HG03159 (cell line): Measurements from ENCODE around the gene DDX28.
A peak's percentile ranks its signal among the peaks of the same experiment; 100 is the strongest.
"Not testable (repeated sequence)": the region's sequence is repeated elsewhere in the genome, so short reads cannot be mapped to it uniquely, and the experiment has no call there.

Source experiments
- ATAC-seq: cut with Tn5 transposase; IDR thresholded peaks from one replicate; pipeline ENCODE4 v1.9.1; 2021; ENCODE audit warnings: mild to moderate bottlenecking, moderate library complexity; ENCODE audit not compliant: unreplicated experiment

Gene DDX28

DNA sequence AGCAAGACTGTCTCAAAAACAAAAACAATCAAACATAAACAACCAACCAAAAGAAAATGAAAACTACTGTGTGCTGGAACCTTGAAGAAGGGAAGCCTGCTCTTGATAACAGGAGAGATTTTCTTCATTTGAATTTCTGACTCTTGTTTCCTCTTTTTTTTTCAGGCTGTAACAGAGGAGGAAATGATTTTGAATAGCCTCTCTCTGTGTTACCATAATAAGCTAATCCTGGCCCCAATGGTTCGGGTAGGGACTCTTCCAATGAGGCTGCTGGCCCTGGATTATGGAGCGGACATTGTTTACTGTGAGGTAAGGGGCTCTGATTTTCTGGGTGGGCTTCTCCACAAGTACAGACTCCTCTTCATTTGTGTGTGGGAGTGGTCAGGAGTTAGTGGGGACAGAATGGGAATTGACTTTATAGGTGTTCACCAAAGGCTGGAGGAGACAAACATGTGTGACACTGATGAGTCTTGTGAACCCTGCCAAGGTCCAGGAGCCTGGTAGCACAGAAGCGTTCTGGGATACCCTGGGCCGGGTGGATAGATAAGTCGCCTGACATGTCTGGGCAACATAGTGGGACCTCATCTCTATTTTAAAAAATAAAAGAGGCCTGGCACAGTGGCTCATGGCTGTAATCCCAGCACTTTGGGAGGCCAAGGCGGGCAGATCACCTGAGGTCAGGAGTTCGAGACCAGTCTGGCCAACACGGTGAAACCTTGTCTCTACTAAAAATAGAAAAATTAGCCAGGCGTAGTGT lies 15.0 kb upstream of the DDX28 start:
- no peak for ATAC-seq

DNA sequence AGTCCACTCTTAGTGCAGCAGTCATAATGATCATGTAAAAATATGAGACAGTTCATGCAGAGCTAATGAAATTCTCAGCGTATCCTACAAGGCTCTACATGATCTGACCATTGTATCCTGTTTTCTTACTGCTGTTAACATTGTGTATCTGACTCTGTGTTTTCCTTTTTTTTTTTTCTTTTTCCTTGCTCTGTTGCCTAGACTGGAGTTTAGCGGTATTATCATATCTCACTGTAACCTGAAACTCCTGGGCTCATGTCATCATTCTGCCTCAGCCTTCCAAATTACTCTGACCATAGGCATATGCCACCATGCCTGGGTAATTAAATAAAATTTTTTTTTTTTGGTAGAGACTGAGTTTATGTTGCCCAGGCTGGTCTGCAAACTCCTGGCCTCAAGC lies 12.2 kb upstream of the DDX28 start:
- no peak for ATAC-seq

DNA sequence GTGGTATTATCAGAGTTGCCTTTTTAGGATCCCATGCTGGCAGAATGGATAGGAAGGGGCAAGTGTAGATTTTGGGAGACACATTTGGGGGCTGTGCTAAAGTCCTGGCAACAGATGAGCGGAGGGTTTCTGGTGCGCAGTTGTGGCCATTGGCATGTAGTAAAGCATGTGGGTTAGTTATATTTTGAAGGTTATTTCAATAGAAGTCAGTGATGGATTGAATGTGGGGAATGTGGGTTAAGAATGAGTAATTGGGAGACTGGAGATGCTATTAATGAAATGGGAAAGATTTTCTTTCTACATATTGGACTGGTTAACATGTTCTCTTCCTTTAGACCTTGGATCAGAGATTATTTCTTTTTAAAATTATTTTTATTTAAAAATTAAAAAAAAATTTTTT lies 10.1 kb upstream of the DDX28 start:
- ATAC-seq = no peak

DNA sequence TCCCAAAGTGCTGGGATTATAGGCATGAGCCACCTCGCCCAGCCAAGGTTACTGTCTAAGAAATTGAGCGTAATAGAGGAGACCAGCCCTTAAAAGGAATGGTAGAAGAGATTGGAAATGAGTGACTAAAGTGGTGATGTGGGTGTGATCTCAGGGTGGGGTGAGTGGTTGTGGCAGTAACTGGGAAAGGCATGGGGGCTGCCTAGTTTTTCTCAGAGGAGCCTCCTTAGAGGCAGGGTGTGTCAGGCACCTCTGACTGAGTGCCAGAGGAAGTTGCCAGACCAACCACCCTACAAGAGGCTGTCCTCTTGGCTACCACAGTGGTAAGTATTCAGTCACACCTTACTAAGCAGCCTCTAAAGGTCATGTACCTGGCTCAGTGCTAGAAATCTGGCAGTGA lies 8.9 kb upstream of the DDX28 start:
- ATAC-seq = no peak

DNA sequence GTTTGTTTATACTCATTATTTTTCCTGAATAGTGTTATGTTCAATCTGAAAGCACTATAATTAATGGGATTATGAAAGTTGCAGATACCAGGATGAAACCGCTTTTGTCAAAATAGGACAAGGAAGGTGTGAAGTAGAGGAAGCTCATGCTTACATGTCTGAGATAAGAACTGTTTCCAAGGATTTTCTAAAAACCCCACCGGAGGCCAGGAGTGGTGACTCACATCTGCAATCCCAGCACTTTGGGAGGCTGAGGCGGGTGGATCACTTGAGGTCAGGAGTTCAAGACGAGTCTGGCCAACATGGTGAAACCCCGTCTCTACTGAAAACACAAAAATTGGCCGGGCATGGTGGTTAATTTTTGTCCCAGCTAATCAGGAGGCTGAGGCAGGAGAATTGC lies 7.1 kb upstream of the DDX28 start:
- ATAC-seq = not testable (repeated sequence)

DNA sequence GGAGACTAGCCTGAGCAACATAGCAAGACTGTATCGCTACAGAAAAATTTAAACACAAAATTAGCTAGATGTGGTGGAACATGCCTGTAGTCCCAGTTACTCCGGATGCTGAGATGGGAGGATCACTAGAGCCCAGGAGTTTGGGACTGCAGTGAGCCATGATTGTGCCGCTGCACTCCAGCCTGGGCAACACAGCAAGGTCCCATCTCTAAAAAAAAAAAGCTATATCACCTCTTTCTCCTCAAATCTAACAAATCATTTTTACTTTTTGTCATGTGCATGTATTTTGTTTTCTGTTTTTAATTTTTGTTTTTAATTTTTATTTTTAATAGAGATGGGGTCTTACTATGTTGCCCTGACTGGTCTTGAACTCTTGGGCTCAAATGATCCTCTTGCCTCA lies 6.0 kb upstream of the DDX28 start:
- no peak for ATAC-seq

DNA sequence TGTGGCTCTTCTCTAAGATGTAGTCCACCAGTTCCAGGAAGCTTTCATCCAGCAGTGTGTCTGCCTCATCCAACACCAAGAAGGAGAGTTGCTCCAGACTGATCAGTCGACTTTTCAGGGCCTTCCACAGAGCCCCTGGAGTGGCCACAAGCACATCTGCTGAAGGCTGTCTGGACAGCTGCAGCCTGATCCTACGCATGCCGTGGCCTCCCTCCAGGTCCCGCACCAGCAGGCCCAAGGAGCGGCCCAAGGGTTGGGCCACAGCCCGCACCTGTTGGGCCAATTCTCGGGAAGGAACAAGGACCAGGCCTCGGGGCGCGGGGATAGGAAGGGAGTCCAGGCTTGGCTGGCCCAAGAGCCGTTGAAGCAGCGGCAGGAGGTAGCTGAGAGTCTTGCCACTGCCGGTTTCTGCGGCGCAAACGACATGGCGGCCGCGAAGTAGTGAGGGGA lies 729 bp downstream of the DDX28 start:
- peak; percentile 13 for ATAC-seq

DNA sequence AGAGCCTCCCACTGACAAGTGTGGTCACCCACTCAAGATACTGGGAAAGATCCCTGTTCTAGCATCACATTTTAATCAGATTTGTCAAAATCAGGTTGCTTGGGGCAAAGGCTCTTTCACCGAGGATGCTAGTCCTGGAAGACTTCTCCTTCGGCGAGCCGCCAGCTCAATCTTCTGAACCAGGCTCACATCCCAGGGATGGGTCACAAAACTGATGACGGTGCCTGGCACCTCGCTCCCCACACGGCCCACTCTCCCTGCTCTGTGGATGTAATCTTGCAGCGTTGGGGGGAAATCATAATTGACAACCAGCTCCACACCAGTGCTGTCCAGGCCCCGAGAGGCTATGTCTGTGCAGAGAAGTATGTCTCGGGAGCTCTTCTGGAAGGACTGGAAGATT lies 1.5 kb downstream of the DDX28 start:
- ATAC-seq = no peak

DNA sequence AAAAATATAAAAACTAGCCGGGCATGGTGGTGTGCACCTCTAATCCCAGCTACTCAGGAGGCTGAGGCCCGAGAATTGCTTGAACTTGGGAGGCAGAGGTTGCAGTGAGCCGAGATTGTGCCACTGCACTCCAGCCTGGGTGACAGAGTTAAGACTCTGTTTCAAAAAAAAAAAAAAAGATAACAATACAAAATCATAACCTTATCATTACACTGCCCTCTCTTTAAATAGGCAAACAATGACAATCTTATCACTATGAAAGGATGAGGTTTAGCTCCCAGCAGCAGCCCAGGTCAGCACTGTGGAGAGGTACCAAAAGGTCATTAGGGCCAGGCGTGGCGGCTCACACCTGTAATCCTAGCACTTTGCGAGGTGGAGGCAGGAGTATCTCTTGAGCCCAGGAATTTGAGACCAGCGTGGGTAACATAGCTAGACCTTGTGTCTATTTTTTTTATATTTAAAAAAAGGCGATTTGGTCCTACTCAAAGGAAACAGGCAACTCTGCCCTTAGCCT lies 3.8 kb downstream of the DDX28 start:
- ATAC-seq = no peak

DNA sequence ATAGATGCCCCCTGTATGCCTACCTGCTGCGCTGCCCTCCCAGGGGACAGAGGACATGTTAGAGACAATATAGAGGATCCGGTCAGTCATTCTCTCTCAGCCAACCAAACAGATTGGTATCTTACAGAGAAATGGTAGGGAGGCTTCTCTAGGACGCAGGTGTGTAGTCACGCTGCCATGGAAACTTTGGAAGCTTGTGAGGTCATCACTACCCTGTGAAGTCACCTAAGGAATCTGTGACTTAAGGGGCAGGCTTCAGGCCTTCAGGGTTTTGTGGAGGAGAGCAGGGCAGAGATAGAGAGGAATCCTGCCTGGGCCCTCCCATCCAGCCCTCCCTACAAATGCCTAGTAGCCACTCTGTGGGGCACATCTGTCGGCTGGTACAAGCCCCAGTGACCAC lies 7.4 kb downstream of the DDX28 start, which contains the start of gene DPEP2NB:
DPEP2NB (minus strand) TSS at position 231 of the 400 bp plus-strand sequence; CDS start at position 90, 141 bp downstream.
- no peak for ATAC-seq

DNA sequence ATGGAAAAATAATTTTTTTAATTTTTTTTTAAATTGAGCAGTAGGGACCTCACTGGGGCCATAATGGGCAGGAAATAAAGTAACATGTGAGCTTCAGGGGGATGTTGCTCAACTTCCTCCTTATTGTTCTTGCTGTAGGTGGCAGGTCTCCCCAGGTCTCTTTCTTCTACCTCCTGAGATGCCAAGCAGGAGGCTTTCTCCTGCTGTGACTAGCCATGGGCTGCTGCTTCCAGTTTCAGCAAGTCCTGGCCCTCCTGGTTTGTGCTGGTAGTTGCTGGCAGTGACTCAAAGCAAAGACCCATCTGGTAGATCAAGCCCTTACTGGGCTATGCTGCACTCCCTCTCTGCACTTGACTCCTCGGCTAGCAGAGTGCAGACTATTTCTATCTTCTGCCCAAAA lies 9.6 kb downstream of the DDX28 start:
- ATAC-seq = no peak

DNA sequence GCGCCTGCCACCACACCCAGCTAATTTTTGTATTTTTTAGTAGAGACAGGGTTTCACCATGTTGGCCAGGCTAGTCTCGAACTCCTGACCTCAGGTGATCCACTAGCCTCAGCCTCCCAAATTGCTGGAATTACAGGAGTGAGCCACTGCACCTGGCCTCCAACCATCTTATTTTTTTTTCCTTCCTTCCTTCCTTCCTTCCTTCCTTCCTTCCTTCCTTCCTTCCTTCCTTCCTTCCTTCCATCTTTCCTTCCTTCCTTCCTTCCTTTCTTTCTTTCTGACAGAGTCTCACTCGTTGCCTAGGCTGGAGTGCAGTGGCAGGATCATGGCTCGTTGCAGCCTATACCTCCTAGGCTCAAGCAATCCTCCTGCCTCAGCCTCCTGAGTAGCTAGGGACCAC lies 13.2 kb downstream of the DDX28 start:
- not testable (repeated sequence) for ATAC-seq

DNA sequence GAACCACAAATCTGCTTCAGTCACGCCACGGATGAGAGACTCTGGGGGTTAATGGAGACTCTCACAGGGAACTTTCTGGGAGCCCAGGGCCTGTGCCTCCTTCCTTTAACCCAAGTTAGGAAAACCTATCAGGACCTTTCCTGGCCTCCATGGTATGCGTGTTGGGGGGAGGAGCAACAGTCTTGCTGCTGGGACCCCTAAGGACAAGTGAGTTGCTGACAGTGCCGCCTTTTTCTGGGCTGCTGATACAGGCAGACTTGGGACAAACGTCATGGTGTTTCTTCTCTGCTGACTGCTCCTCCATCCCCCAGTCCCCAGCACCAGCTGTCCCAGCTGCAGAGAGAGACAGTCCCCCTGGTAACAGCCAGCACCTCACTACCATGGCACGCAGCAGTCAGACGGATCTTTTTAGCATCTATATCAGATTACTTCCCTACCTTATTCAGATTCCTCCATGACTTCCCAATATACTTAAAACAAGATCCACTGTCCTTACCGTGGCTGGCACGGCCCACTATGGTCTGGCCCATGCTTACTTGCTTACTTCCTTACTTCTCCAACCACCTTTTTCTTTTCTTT lies 13.8 kb downstream of the DDX28 start:
- ATAC-seq = no peak

DNA sequence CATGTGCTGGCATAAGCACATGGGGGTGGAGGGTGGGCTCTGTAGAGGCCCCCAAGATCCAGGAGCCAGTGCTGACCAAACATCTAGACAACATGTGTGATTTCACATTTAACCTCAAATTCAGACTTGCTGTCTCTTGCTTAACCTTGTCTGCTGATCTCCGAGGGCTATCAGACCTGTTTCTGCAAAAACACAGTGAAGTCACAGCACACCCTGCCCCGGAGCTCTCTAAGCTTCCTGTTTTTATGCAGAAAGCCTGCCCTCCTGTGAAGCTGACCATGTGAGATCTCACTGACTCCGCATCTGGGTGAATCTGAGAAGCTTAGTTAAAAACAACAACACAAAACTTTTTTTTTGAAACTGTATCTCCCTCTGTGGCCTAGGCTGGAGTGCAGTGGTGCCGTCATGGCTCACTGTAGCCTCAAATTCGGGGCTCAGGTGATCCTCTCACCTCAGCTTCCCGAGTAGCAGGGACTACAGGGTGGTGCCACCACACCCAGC lies 17.2 kb downstream of the DDX28 start:
- no peak for ATAC-seq

DNA sequence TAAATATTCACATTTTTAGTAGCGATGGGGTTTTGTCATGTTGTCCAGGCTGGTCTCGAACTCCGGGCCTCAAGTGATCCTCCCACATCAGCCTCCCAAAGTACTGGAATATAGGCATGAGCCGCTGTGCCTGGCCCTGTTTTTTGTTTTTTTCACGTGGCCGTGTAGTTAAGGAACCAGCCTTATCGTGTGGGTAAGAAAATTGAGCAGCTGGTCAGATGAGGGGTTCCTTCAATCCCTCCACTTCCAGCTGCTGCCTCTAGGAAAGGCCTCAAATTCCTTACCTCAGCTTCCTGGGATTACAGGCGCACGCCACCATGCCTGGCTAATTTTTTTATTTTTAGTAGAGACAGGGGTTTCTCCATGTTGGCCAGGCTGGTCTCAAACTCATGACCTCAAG lies 17.8 kb downstream of the DDX28 start:
- ATAC-seq = no peak

DNA sequence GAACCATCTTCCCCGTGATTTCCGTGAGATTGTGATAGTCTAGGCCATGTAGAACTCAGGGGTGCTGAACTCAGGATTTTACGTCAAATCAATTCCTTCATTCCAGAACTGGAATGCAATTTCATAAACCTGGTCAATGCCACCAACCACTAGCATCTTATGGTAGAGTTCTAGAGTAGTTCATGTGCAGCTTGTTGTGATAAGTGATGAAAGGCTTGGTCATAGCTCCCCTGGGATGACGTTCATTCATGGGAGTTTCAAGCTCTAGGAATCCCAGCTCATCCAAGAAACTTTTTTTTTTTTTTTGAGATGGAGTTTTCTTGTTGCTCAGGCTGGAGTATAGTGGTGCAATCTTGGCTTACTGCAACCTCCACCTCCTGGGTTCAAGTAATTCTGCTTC lies 20.0 kb downstream of the DDX28 start:
- no peak for ATAC-seq

DNA sequence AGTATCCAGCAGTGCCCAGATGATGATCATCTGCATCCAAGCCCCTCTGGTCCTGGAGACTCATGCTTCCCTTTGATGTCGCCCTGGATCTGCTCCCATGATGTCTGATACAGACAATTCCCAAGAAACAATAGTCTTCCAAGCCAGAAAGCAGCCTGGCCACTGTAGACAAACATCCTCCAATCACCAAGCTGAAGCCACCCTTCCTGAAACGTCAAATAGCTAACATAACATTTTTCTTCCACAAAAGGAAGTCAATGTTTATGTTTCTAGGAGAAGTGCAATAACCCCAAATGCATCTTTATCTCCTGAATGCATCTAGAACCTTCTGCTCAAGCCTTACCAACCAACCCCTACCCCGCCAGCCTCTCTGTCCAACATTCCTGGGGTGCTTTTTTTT lies 22.6 kb downstream of the DDX28 start:
- no peak for ATAC-seq

DNA sequence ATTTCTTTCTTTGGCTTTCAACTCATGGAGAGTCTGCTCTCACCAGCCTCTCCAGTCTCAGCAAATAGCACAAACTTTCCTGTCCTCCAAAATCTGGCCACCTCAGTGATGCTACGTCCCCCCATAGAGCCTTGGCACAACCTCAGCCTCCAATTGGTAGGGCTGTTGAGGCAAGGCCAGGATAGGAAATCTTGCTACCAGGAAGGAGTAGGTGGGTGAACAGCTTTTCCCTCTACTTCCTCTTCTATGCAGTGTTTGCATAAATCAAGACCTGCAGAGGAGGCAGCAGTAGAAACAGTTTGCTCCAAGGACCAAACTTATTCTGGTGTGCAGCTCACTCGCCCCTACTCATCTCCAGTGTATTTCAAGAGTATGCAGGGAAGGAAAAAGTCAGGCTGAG lies 23.0 kb downstream of the DDX28 start:
- no peak for ATAC-seq

DNA sequence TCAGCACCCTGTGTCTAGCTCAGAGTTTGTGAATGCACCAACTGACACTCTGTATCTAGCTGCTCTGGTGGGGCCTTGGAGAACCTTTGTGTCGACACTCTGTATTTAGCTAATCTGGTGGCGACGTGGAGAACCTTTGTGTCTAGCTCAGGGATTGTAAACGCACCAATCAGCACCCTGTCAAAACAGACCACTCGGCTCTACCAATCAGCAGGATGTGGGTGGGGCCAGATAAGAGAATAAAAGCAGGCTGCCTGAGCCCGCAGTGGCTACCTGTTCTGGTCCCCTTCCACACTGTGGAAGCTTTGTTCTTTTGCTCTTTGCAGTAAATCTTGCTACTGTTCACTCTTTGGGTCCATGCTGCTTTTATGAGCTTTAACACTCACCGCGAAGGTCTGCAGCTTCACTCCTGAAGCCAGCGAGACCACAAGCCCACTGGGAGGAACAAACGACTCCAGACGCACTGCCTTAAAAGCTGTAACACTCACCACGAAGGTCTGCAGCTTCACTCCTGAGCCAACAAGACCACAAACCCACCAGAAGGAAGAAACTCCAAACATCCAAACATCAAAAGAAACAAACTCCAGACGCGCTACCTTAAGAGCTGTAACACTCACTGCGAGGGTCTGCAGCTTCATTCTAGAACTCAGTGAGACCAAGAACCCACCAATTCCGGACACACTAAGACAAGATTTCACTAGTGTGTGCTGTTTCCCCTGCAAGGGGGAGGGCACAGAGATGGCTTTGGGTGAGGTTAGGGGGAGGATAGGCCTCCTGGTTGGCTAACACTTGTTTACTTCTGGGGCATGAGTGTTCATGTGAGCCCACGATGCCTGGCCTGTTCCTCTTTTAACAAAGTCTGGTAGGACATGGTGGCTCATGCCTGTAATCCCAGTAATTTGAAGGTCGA lies 24.0 kb downstream of the DDX28 start, which contains the start of gene DPEP2:
DPEP2 (minus strand) TSS at position 706 of the 910 bp plus-strand sequence. CDS start 6,272 bp downstream, outside the sequence.
- ATAC-seq = not testable (repeated sequence)

DNA sequence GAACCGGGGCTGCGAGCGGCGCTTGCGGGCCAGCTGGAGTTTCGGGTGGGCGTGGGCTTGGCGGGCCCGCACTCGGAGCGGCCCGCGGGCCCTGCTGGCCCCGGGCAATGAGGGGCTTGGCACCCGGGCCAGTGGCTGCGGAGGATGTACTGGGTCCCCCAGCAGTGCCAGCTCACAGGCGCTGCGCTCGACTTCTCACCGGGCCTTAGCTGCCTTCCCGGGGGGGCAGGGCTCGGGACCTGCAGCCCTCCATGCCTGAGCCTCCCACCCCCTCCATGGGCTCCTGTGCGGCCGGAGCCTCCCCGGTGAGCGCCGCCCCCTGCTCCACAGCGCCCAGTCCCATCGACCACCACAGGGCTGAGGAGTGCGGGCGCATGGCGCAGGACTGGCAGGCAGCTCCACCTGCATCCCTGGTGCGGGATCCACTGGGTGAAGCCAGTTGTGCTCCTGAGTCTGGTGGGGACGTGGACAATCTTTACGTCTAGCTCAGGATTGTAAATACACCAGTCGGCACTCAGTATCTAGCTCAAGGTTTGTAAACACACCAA lies 24.7 kb downstream of the DDX28 start:
- ATAC-seq = not testable (repeated sequence)

DNA sequence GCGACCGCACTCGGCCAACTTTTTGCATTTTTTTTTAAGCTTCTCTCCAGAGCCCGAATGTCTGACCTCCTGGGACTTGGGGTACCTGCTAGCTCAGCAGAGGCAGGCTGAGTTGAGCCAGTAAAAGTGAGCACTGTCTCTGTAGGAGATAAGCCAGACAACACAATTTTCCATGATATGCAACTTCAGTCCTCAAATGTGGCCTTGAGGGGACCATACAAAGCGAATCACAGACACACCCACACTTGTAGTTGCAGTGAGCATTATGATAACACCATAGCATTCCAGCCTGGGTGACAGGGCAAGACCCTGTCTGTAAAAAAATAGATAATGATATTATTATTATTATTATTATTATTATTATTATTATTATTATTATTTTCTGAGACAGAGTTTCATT lies 26.4 kb downstream of the DDX28 start:
- ATAC-seq = no peak
